GM23338 (cell line): ENCODE data around the gene C19orf47. TPM values are rescaled to one million over a fixed set of nuclear protein-coding genes. Genes with fewer than 3 reads are reported as not detected.

Experiments used
- ATAC-seq: fragments of 200-7000 bp; cut with Tn5 transposase; 3 replicates; pipeline ENCODE4 v1.9.1; 2020
- DNase-seq: peaks from one replicate; pipeline ENCODE4 v3.0.0-alpha.2; 2015; ENCODE audit warnings: low spot score
- H2AFZ ChIP-seq: fragments of 200-600 bp; sonication (generic); 2 replicates; pipeline ENCODE4 v1.8.0; 2016; ENCODE audit warnings: antibody characterized with exemption, mild to moderate bottlenecking, moderate library complexity
- H3F3A ChIP-seq: fragments of 200-600 bp; sonication (generic); replicated peaks from 2 replicates; pipeline ENCODE4 v1.8.0; 2017; ENCODE audit warnings: antibody characterized with exemption, mixed run types, low read depth
- H3K27ac ChIP-seq: fragments of 200-600 bp; sonication (generic); 2 replicates; pipeline ENCODE4 v1.6.1; 2016; ENCODE audit warnings: low read depth
- H3K27me3 ChIP-seq: fragments of 200-600 bp; sonication (generic); 2 replicates; pipeline ENCODE4 v1.8.0; 2016; ENCODE audit warnings: mild to moderate bottlenecking, mixed run types, moderate library complexity; ENCODE audit not compliant: insufficient read depth
- H3K36me3 ChIP-seq: fragments of 200-600 bp; sonication (generic); 2 replicates; pipeline ENCODE4 v1.8.0; 2016; ENCODE audit warnings: mild to moderate bottlenecking; ENCODE audit not compliant: insufficient read depth
- H3K4me1 ChIP-seq: fragments of 200-600 bp; sonication (generic); 2 replicates; pipeline ENCODE4 v1.8.0; 2016; ENCODE audit warnings: mild to moderate bottlenecking, moderate library complexity; ENCODE audit not compliant: insufficient read depth
- H3K4me2 ChIP-seq: fragments of 200-600 bp; sonication (generic); 2 replicates; pipeline ENCODE4 v1.7.1; 2017; ENCODE audit warnings: mixed run types
- H3K4me3 ChIP-seq: fragments of 200-600 bp; sonication (generic); 2 replicates; pipeline ENCODE4 v1.6.1; 2016; ENCODE audit warnings: mixed run types
- H3K79me2 ChIP-seq: fragments of 200-600 bp; sonication (generic); replicated peaks from 2 replicates; pipeline ENCODE4 v1.8.0; 2017; ENCODE audit warnings: mild to moderate bottlenecking; ENCODE audit not compliant: insufficient read depth
- H3K9me2 ChIP-seq: fragments of 200-600 bp; sonication (generic); 2 replicates; pipeline ENCODE4 v1.8.0; 2017; ENCODE audit not compliant: insufficient read depth
- H4K20me1 ChIP-seq: fragments of 200-600 bp; sonication (generic); replicated peaks from 2 replicates; pipeline ENCODE4 v1.8.0; 2017; ENCODE audit warnings: mild to moderate bottlenecking; ENCODE audit not compliant: insufficient read depth
- H3K27ac Mint-ChIP-seq: 2 replicates; pipeline ENCODE4 v1.8.0; 2020; ENCODE audit warnings: inconsistent platforms, mild to moderate bottlenecking, moderate library complexity, mixed read lengths
- H3K27me3 Mint-ChIP-seq: 3 replicates; pipeline ENCODE4 v1.8.0; 2022; ENCODE audit warnings: low read depth, mild to moderate bottlenecking, moderate library complexity, mixed read lengths, inconsistent platforms; ENCODE audit not compliant: insufficient read depth, poor library complexity
- H3K36me3 Mint-ChIP-seq: 3 replicates; pipeline ENCODE4 v1.8.0; 2021; ENCODE audit warnings: low read depth, mild to moderate bottlenecking, inconsistent platforms, moderate library complexity, mixed read lengths
- H3K4me1 Mint-ChIP-seq: 3 replicates; pipeline ENCODE4 v1.8.0; 2020; ENCODE audit warnings: mild to moderate bottlenecking, inconsistent platforms, mixed read lengths
- H3K4me3 Mint-ChIP-seq: 3 replicates; pipeline ENCODE4 v1.8.0; 2021; ENCODE audit warnings: moderate library complexity, mild to moderate bottlenecking, inconsistent platforms, mixed read lengths
- H3K9me3 Mint-ChIP-seq: 3 replicates; pipeline ENCODE4 v1.8.0; 2020; ENCODE audit warnings: moderate library complexity, mild to moderate bottlenecking, inconsistent platforms, mixed read lengths
- CTCF ChIP-seq, 2 experiments: fragments of 200-600 bp in 1 of 2; sonication (generic) in 1 of 2; conservative IDR thresholded peaks; 2 replicates each; pipeline versions ENCODE4 v1.5.1 to v1.6.1; 2016 to 2017; ENCODE audit warnings: antibody characterized with exemption in 2 of 2, low read depth in 2 of 2, mild to moderate bottlenecking in 2 of 2, moderate library complexity in 1 of 2
- JUNB ChIP-seq: IDR thresholded peaks from one replicate; pipeline ENCODE4 v1.6.1; 2016; ENCODE audit warnings: antibody characterized with exemption; ENCODE audit not compliant: unreplicated experiment
- ZNF331 ChIP-seq: fragments of 250-450 bp; sonication (Bioruptor Pico); IDR thresholded peaks from 2 replicates; pipeline ENCODE4 v1.5.0; 2020; ENCODE audit warnings: low read depth, mild to moderate bottlenecking, moderate library complexity
- polyA plus RNA-seq: library from polyadenylated mRNA; unstranded; fragments of >200 nt; fragmentation: Nextera tagmentation; extraction: Ambion mirVana; gene quantifications from 2 replicates; pipeline ENCODE4 v1.2.1, GENCODE V29; 2016
- total RNA-seq: library from RNA; depleted of rRNA; stranded (reverse); fragments of >200 nt; shearing (Covaris generic); gene quantifications from 2 replicates; pipeline ENCODE4 v1.2.3, GENCODE V29; 2014

C19orf47 gene
- total and polyA plus RNA-seq, 2 experiments from 2014 or later = 13.1 to 26.6 TPM

GRCh38 chr19:40367577-40368434 is 19.6 kb upstream of the C19orf47 start:
- H3K27me3 ChIP-seq = no peaks in the 10 kb centered on the region
- Mint-ChIP-seq H3K4me1 (peaks cover 18% of the 10 kb centered on the region), H3K9me3 (no peaks in the 10 kb centered on the region), H3K4me3 (0 out of 3 replicates have a peak overlapping the region, but pooled peaks have one; percentile 87), H3K27ac (no peak overlapping the region), H3K27me3 (peaks cover 6% of the 10 kb centered on the region), H3K36me3 (peaks cover 44% of the 10 kb centered on the region)
- ATAC-seq (no peak), DNase-seq (no peak)
- H3K27ac ChIP-seq = 0 out of 2 replicates have a peak overlapping the region, but pooled peaks have one; percentile 39
- H3F3A ChIP-seq = no peaks in the 10 kb centered on the region
- no peaks in the 10 kb centered on the region for H3K36me3 ChIP-seq
- H3K4me3 ChIP-seq = peak overlapping the region; percentile 77; the same call in 1 of the 2 replicates
- peaks cover 6% of the 10 kb centered on the region; the same call in 1 of the 2 replicates for H4K20me1 ChIP-seq
- no peaks in the 10 kb centered on the region for H3K9me2 ChIP-seq
- no peak overlapping the region for H2AFZ ChIP-seq
- H3K4me1 ChIP-seq = peaks cover 20% of the 10 kb centered on the region
- no peak for TF ChIP-seq ZNF331 (CRISPR knock-in tag)
- H3K4me2 ChIP-seq = peak overlapping the region; percentile 80; the same call in 1 of the 2 replicates
- H3K79me2 ChIP-seq = peaks cover 7% of the 10 kb centered on the region; the same call in 1 of the 2 replicates

- H3K79me2 ChIP-seq = peaks cover 7% of the 10 kb centered on the region; the same call in 1 of the 2 replicates
- H3K27ac Mint-ChIP-seq = peak overlapping the region; percentile 90
- peaks cover 36% of the 10 kb centered on the region for H3K36me3 Mint-ChIP-seq
- 0 out of 2 replicates have a peak overlapping the region, but pooled peaks have one; percentile 53 for H3K27ac ChIP-seq
- peak overlapping the region; percentile 77 for H3K4me3 ChIP-seq
- H3F3A ChIP-seq = no peaks in the 10 kb centered on the region
- peak; percentile 81 for DNase-seq
- H3K4me1 Mint-ChIP-seq = peaks cover 18% of the 10 kb centered on the region
- peaks cover 6% of the 10 kb centered on the region; the same call in 1 of the 2 replicates for H4K20me1 ChIP-seq
- H3K4me1 ChIP-seq = peaks cover 20% of the 10 kb centered on the region
- no peaks in the 10 kb centered on the region for H3K9me2 ChIP-seq
- H3K4me2 ChIP-seq = peak overlapping the region; percentile 80
- H3K36me3 ChIP-seq = no peaks in the 10 kb centered on the region
- H3K27me3 Mint-ChIP-seq = peaks cover 9% of the 10 kb centered on the region
- H3K27me3 ChIP-seq = no peaks in the 10 kb centered on the region
- 0 out of 2 replicates have a peak overlapping the region, but pooled peaks have one; percentile 56 for H2AFZ ChIP-seq
- peak overlapping the region; percentile 87 for H3K4me3 Mint-ChIP-seq
- no peak for TF ChIP-seq JUNB
- peak; percentile 28 to 48 for TF ChIP-seq CTCF (conservative IDR thresholded peaks at IDR 0.05; ENCODE audit: low read depth in 2 of 2)
- ATAC-seq = peak; percentile 76
- H3K9me3 Mint-ChIP-seq = no peaks in the 10 kb centered on the region
Measured at GRCh38 chr19:40366697-40367561, 18.7 kb upstream of the C19orf47 start.
